A549 (cell line): ENCODE data around the gene ADAMTS14.

Source experiments
- CTCF ChIP-seq: fragments of >200 bp; sonication (Bioruptor Twin); formaldehyde crosslinking; IDR thresholded peaks from 3 replicates; pipeline ENCODE4 v1.5.1; 2016
- USF2 ChIP-seq: fragments of 450-650 bp; IDR thresholded peaks from 2 replicates; pipeline ENCODE4 v1.6.1; 2014; ENCODE audit warnings: antibody characterized with exemption

- TF ChIP-seq CTCF = no peak
- TF ChIP-seq USF2 = no peak
These were observed 2.5 kb downstream of the ADAMTS14 start for GRCh38 chr10:70674560-70675495.
